Hepatocyte (in vitro differentiated cells): ENCODE measurements around the gene WNT11. TPM values are rescaled to one million over a fixed set of nuclear protein-coding genes. Genes with fewer than 3 reads are reported as not detected.
A peak's percentile ranks its signal among the peaks of the same experiment; 100 is the strongest.

ENCODE experiments used
- DNase-seq: peaks from one replicate; pipeline ENCODE4 v3.0.0-alpha.2; 2016; ENCODE audit warnings: low spot score
- H2AFZ ChIP-seq: fragments of 200-600 bp; sonication (generic); 2 replicates; pipeline ENCODE4 v1.6.0; 2016; ENCODE audit warnings: antibody characterized with exemption, mild to moderate bottlenecking
- H3K27ac ChIP-seq: fragments of 200-600 bp; sonication (generic); 2 replicates; pipeline ENCODE4 v1.5.1; 2016; ENCODE audit warnings: mild to moderate bottlenecking
- H3K27me3 ChIP-seq: fragments of 200-600 bp; sonication (generic); 2 replicates; pipeline ENCODE4 v1.6.1; 2016
- H3K36me3 ChIP-seq: fragments of 200-600 bp; sonication (generic); replicated peaks from 2 replicates; pipeline ENCODE4 v1.5.1; 2016; ENCODE audit warnings: low read depth; ENCODE audit not compliant: insufficient read depth
- H3K4me1 ChIP-seq: fragments of 200-600 bp; sonication (generic); 2 replicates; pipeline ENCODE4 v1.5.1; 2016; ENCODE audit warnings: mild to moderate bottlenecking, moderate library complexity; ENCODE audit not compliant: insufficient read depth
- H3K4me2 ChIP-seq: fragments of 200-600 bp; sonication (generic); 2 replicates; pipeline ENCODE4 v1.6.0; 2016
- H3K4me3 ChIP-seq: fragments of 200-600 bp; sonication (generic); 2 replicates; pipeline ENCODE4 v1.5.1; 2016; ENCODE audit warnings: mild to moderate bottlenecking
- H3K79me2 ChIP-seq: fragments of 200-600 bp; sonication (generic); 2 replicates; pipeline ENCODE4 v1.6.0; 2017; ENCODE audit warnings: mild to moderate bottlenecking
- H3K9me2 ChIP-seq: fragments of 200-600 bp; sonication (generic); replicated peaks from 2 replicates; pipeline ENCODE4 v1.6.0; 2017; ENCODE audit warnings: mild to moderate bottlenecking; ENCODE audit not compliant: insufficient read depth
- H3K9me3 ChIP-seq: fragments of 200-600 bp; sonication (generic); 2 replicates; pipeline ENCODE4 v1.5.1; 2016; ENCODE audit warnings: low read depth, mild to moderate bottlenecking
- H4K20me1 ChIP-seq: fragments of 200-600 bp; sonication (generic); 2 replicates; pipeline ENCODE4 v1.6.0; 2016; ENCODE audit warnings: mild to moderate bottlenecking; ENCODE audit not compliant: insufficient read depth, poor library complexity, severe bottlenecking
- CTCF ChIP-seq: fragments of 200-600 bp; sonication (generic); IDR thresholded peaks from 2 replicates; pipeline ENCODE4 v1.5.1; 2016; ENCODE audit warnings: antibody characterized with exemption, mild to moderate bottlenecking; ENCODE audit not compliant: poor library complexity
- EZH2 ChIP-seq: fragments of 200-600 bp; sonication (generic); IDR thresholded peaks from 2 replicates; pipeline ENCODE4 v1.6.1; 2016; ENCODE audit warnings: antibody characterized with exemption, mild to moderate bottlenecking, borderline replicate concordance
- EZH2phosphoT487 ChIP-seq: fragments of 200-600 bp; sonication (generic); IDR thresholded peaks from one replicate; pipeline ENCODE4 v1.6.1; 2018; ENCODE audit warnings: antibody characterized with exemption, mild to moderate bottlenecking, low read depth, moderate library complexity; ENCODE audit not compliant: unreplicated experiment, severe bottlenecking
- WGBS: methylation state at CpG from one replicate; pipeline ENCODE4 v1.1.6; 2016; ENCODE audit warnings: low lambda C conversion rate; ENCODE audit errors: missing lambda C conversion rate; 5-methylcytosine and 5-hydroxymethylcytosine counted together
- polyA plus RNA-seq: library from polyadenylated mRNA; unstranded; fragments of >200 nt; fragmentation: Nextera tagmentation; extraction: Ambion mirVana; gene quantifications from 2 replicates; pipeline ENCODE4 v1.2.1, GENCODE V29; 2016
- total RNA-seq: library from RNA; depleted of rRNA; stranded (reverse); fragments of >200 nt; gene quantifications from 2 replicates; pipeline ENCODE4 v1.2.3, GENCODE V29; 2014

The WNT11 gene
- total and polyA plus RNA-seq, 2 experiments from 2014 or later: 16.4 to 19.1 TPM

DNA sequence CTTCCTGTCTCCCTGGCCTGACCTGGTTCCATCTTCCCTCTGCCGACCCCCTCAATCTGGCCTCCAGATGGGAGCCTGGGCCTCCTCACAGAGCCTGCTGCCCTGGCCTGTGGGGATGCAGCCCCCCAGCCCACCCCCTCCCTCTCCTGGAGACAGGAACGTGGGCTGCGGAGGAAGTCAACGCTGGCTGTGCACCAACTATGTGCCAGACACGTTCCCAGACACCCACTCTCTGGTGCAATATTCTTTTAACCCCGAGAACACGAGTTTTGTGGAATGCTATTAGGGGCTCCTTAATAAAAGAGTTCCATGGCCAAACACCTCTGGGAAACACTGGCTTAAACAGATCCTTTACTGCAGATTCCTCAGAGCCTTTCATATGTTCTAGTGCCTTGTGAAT, 15.9 kb downstream of the WNT11 start:
- Histone ChIP-seq H4K20me1 (no peaks in the 10 kb centered on the region), H3K4me1 (peaks cover 24% of the 10 kb centered on the region), H3K27me3 (no peaks in the 10 kb centered on the region), H3K9me2 (no peaks in the 10 kb centered on the region), H2AFZ (no peak overlapping the region), H3K27ac (peak overlapping the region; percentile 79), H3K4me3 (no peak overlapping the region), H3K36me3 (no peaks in the 10 kb centered on the region), H3K9me3 (no peaks in the 10 kb centered on the region), H3K79me2 (no peaks in the 10 kb centered on the region), H3K4me2 (no peak overlapping the region)
- TF ChIP-seq EZH2: no peak
- TF ChIP-seq EZH2phosphoT487: no peak
- TF ChIP-seq CTCF: no peak
- DNase-seq: peak; percentile 61
- WGBS: 42% methylated on average over 7 of the region's 7 CpGs

DNA sequence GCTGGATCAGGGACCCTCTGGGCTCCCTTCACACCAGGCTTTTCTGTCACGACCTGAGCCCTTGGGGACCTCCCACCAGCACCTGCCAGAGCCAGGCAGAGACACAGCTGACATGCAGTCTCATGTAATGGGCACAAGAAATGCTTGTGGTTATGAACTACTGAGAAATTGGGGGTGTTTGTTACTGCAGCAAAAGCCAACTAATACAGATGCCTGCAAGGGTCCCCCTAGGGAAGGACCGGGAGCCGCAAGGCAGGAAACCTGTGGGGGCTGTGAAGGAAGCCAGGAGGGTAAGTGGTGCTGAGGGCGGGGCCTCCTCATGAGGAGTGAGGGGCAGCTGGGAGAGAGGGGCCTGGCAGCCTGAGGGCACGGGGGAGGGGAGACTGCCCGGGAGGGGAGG, 16.6 kb downstream of the WNT11 start:
- H3K4me1 ChIP-seq: peaks cover 31% of the 10 kb centered on the region
- H3K4me3 ChIP-seq: no peak overlapping the region
- H3K9me2 ChIP-seq: no peaks in the 10 kb centered on the region
- H3K27me3 ChIP-seq: no peaks in the 10 kb centered on the region
- no peaks in the 10 kb centered on the region for H3K36me3 ChIP-seq
- no peak overlapping the region for H2AFZ ChIP-seq
- H3K4me2 ChIP-seq: no peak overlapping the region
- H3K27ac ChIP-seq: no peak overlapping the region
- TF ChIP-seq EZH2 (no peak), CTCF (no peak), EZH2phosphoT487 (no peak)
- no peak for DNase-seq
- no peaks in the 10 kb centered on the region for H3K9me3 ChIP-seq
- no peaks in the 10 kb centered on the region for H3K79me2 ChIP-seq
- H4K20me1 ChIP-seq: no peaks in the 10 kb centered on the region
- WGBS: 90% methylated on average over 4 of the region's 6 CpGs

DNA sequence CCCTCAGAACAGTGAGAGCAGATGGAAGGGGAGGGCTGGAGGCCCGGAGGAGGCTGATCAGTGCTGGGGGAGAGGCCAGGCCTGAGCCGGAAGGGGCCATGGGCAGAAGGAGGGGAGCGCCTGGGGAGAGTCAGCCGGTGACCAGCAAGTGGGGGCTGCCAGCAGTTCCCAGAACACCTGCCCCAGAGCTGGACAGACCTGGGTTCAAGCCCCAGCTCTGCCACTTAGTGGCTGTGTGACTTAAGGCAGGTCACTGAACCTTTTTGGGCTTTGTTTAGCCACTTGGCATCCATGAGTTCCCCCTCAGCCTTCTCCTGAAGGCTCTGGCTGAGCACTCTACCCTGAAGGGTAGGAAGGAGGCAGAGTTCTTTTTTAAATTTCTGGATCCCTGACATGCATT, 17.4 kb downstream of the WNT11 start:
- H3K36me3 ChIP-seq: no peaks in the 10 kb centered on the region
- peaks cover 38% of the 10 kb centered on the region for H3K4me1 ChIP-seq
- H4K20me1 ChIP-seq: no peaks in the 10 kb centered on the region
- H3K9me2 ChIP-seq: no peaks in the 10 kb centered on the region
- no peaks in the 10 kb centered on the region for H3K79me2 ChIP-seq
- no peak overlapping the region for H3K4me3 ChIP-seq
- no peak overlapping the region for H3K27ac ChIP-seq
- DNase-seq: no peak
- no peaks in the 10 kb centered on the region for H3K9me3 ChIP-seq
- H3K4me2 ChIP-seq: no peak overlapping the region
- TF ChIP-seq EZH2 (no peak), CTCF (no peak), EZH2phosphoT487 (no peak)
- 98% methylated on average over 4 of the region's 4 CpGs for WGBS
- no peak overlapping the region for H2AFZ ChIP-seq
- H3K27me3 ChIP-seq: no peaks in the 10 kb centered on the region

DNA sequence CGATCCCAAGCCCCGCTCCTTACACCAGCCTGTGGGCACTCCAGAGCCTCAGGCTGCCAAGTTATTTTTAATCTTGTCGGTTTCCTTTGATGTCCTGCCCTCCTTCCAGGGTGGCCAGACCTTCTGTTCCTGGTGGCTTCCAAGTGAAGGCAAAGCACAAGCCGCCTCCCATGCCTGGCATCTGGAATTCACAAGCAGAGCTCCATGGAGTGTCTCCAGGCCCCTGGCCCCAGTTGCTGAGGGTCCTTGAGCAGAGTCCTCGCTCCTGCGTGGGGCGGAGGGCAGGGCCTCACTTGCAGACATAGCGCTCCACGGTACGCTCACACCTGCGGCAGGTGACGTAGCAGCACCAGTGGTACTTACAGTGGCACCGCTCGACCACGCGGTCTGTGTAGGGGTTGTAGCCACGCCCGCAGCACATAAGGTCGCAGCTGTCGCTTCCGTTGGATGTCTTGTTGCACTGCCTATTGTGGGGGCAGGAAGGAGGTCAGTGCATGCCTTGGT, 19.5 kb downstream of the WNT11 start:
- H3K27ac ChIP-seq: peak overlapping the region; percentile 77
- peaks cover 38% of the 10 kb centered on the region for H3K4me1 ChIP-seq
- no peaks in the 10 kb centered on the region for H3K9me2 ChIP-seq
- H3K4me3 ChIP-seq: no peak overlapping the region
- DNase-seq: no peak
- WGBS: 92% methylated on average over 21 of the region's 21 CpGs
- H3K79me2 ChIP-seq: no peaks in the 10 kb centered on the region
- no peaks in the 10 kb centered on the region for H3K9me3 ChIP-seq
- H3K4me2 ChIP-seq: no peak overlapping the region
- no peak overlapping the region for H2AFZ ChIP-seq
- TF ChIP-seq EZH2phosphoT487 (no peak), EZH2 (no peak), CTCF (no peak)
- no peaks in the 10 kb centered on the region for H4K20me1 ChIP-seq
- H3K27me3 ChIP-seq: no peaks in the 10 kb centered on the region
- no peaks in the 10 kb centered on the region for H3K36me3 ChIP-seq
